Measurements from ENCODE around the gene CUL7.
A peak's percentile ranks its signal among the peaks of the same experiment; 100 is the strongest.

Gene CUL7

DNA sequence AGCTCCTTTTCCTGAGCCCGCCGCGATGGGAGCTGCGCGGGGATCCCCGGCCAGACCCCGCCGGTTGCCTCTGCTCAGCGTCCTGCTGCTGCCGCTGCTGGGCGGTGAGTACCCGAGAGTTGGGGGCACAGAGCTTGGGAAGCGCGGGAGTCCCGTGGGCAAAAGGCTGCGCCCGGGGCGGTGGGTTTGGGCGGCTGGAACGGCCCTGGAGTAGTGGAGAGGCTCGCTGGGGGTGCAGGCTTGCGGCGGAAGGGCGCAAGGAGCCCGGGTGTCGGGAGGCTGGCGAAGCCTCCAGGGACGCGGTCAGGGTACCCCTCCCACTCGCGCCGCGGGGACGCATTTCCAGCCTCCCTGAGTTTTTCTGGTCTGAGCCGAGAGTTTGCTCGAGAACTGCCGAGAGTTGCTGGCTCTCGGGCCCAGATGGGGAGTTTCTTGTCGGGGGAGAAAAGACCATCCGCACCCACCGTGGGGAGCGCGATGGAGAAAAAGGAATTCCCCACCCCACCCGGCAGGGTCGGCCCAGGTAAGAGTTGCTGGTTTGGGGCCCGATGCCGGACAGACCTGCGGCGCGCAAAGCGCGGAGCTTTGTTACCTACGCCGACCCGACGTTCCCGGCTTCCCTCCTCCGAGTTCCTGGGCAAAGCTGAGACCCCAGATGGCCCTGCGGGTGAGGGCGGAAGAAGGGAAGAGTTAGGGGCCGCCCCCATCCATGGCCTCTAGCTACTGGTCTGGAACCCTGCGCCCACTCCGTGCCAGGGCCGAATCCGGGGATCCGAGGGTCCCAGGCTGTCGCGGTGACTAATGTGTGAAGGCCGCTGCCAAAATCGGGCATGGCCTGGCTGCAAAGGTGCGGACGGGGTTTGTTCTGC, 23.0 kb upstream of the CUL7 start:
- peak; percentile 70 for DNase-seq

DNA sequence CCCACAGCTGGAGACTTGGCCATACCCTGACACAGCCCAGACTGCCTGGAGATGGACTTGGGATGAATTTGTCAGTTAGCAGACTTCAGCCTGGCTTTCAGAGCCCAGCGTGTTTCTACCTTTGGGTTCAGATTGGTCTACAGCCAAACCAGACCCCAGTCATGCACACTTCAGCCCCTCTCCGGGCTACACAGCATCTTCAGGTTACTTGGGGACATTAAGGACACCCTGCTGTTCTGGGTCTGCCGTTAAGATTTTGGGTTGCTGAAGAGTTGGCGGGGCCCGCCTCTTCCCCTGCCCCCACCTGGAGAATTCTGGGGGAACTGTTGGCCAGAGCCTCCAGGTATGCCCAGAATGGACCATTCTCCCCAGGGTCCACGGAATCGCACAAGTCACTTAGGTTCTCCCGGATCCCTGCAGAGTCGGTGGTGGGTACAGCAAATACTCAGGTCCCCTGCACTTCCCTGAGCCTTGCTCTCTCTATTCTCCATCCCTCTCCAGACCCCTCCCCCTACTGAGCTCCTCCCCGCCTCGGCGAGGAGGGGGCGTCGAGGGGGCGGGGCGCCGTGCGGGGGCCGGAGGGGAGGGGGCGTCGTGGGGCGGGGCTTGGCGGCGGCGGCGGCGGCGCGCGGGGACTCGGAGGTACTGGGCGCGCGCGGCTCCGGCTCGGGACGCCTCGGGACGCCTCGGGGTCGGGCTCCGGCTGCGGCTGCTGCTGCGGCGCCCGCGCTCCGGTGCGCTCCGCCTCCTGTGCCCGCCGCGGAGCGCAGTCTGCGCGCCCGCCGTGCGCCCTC, 22.2 kb upstream of the CUL7 start, which contains the start of gene PTK7:
PTK7 (plus strand) TSS at position 645 of the 794 bp plus-strand sequence. CDS start 175 bp downstream, outside the sequence.
- peak; percentile 86 for DNase-seq

DNA sequence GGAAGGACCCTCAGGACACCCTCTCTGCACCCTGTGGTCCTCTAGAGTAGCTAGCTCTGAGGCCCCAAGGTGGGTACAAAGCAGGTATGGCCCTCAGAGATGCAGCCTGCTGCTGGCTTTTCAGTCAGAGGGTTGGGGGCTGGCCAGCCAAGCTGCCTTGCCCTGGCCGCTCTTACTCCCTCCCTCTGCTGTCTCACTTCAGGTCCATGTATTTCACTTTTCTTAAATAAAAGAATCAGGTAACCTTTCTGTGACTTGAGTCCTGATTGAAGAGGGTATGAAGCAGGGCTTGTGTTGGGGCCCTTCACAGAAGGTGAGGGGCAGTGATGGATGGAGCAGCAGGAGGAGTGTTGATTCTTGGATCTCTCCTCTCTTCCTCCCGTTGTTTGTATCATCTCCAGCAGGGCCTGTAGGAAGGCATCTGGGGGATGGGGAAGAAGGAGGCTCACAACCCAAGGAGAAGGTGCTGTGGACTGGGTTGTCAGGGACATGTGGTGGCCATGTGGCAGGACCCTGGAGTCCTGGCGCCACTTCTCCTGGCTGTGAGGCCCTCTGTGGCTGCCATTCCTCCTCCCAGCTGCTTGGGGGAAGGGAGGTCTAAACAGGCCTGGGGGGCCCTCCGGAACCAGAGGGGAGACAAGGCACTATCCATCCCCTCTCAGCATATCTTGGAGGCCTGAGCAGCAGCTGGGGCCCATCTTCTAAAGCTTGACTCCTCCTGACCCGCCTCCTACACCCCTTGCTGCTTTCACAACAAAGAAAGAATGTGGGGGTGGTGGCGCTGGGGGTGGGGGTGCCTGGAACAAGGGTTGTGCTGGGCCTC, 21.4 kb upstream of the CUL7 start:
- no peak for DNase-seq

DNA sequence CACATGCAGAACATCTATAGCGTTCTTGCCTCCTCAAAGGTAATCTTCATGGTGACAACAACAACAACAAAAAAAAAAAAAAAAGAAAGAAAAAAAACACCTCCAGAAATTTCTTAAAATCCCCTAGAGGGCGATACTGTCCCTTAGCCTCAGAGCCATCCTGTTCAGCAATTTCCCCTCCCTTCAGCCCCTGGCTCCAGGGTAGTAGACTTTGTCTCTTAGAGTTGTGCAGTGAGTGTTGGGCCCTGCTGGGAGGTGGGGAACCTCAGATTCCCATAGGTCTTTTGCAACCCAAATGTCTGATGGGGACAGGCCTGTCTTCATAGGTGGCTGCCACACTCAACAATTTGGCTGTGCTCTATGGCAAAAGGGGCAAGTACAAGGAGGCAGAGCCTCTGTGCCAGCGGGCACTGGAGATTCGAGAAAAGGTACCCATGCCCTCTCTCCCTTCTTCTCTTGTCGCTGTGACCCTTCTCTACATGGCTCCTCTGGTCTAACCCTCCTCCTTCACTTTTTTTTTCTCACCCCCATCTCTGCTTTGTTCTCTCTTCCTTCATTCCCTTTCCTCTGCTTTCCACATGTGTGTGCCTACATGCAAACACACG, 16.5 kb upstream of the CUL7 start:
- DNase-seq, result peak; percentile 55

DNA sequence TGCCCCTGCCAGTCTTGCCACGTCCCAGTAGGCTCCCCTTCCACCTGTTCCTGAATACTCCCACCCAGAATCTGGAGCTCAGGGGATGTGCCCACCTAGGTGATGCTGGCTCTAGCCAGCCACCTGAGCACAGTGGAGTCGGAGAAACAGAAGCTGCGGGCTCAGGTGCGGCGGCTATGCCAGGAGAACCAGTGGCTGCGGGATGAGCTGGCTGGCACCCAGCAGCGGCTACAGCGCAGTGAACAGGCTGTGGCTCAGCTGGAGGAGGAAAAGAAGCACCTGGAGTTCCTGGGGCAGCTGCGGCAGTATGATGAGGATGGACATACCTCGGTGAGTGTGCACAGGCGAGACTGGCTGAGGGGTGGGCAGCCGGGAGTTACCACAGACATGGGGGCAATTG, 9.2 kb upstream of the CUL7 start:
- DNase-seq, result no peak

DNA sequence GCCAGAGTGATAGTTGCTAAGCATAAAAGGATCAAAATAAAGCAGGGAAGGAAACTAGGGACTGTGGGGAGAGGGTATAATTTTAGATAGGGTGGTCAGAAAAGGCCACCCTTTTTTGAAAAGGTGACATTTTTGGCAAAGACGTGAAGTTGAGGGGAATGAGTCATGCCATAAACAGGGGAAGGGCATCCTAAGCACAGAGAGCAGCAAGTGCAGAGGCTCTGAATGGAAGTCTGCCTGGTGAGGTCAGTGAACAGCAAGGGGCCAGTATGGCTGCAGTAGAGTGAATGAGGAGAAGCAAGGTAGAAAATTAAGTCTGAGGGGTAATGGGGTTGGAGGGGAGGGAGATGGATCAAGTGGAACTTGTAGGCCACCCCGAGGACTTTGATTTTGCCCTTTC, 8.2 kb upstream of the CUL7 start:
- no peak for DNase-seq

DNA sequence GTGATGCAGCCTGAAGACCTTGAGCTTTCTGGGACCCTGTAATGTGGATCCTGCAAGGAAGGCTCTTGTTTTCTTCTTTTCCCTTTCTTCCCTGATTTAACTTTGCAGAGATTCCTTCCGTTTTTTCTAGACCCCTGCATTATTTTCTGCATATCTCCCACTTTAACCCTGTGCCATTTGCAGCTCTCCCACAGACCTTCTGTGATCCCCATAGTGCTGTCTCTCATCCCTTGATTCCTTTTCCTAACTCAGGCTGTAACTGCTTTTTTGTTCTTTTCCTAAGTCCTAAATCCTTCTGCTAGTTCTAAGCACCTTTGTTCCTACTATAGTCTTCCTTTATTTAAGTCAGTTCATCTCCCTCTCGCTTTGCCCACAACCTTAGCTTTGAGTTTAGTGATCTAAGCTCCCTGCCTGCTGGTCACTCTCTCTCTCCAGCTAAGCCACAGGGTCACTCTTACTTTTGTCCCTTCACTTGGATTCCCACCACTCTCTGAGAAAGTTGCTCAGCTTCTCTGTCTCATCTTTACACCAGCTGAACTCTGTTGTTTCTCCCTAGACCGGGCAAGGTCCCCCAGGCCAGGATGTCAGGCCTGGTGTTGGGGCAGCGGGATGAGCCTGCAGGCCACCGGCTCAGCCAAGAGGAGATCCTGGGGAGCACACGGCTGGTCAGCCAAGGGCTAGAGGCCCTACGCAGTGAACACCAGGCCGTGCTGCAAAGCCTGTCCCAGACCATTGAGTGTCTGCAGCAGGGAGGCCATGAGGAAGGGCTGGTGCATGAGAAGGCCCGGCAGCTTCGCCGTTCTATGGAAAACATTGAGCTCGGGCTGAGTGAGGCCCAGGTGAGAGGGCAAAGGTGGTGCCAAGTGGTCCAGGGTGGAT, 7.3 kb upstream of the CUL7 start:
- no peak for DNase-seq

DNA sequence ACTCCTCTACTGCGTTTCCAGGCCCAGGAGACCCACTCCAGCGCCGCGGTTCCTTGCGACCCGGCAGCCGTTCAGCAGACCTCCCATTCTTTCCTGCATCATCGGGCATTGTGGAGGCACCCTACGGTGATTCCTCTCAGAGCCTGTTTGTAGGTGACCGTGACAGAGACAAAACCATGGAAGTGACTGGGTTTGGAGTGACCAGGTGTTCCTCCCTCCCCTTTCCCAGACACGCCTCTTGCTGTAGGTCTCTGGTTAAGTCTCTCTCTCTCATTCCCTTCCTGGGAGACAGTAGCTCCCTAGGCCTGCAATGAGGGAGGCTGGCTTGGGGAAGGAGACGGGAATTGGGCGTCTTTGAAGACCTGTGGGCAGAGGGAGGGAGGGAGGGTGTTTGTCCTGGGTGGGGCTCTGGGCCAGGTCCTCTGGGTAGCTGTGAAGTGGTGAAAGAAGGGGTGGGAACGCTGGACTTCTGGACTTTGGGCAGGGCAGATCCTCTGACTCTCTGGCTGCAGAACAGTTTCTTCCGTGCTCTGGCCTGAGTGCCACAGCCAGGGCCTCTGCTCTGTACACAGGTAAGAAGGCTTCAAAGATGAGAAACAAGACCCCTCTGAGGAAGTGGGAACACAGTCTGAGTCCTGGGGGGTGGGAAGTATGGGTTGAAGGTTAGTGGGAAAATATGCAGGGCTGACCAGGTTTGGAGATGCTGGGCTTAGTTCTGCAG, 6.5 kb upstream of the CUL7 start:
- DNase-seq, result no peak

DNA sequence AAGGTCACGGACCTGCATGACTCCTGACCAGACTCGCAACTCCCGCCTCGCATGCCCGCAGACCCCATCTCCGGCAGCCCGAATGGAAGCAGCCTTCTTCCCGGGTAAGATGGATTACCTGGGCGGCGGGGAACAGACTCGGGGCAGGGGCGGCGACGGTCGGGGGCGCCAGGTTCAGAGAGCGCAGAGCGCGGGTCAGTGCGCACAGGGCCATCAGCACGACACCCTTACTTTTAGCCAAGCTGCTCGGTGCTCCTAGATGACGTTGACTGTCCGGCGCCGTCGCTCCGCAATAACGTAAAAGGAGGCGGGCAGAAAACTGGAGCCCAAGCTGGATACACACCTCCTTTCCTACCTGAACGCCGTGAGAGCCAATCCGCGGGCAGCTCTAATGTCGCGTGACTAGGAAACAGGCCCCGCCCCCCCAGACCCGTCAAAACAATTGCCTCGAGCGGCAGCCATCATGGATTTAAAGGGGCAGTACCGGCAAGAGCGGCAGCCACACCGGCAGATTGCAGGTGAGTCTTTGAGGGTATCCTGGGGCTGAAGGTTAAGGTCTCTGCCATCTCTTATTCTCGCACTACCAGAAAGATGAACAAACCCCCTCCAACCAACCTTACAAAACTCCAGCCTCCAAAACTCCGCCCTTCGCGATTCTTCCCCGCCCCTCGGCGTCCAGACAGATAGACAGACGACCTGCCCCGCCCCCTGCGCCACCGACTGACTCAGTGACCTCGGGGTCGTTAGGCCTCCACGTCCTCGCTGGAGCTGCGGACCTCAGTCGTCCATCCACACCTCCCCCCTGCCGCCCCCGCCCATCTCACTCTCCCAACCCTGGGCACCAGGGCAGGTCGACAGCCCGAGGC, 5.8 kb upstream of the CUL7 start, which contains the start of the genes KLC4 and MRPL2:
KLC4 (plus strand) TSS at position 464 of the 866 bp plus-strand sequence. CDS start 1,705 bp downstream, outside the sequence.
MRPL2 (minus strand) TSS at position 267 of the 866 bp plus-strand sequence; CDS start at position 214, 53 bp downstream.
- peak; percentile 100 for DNase-seq

DNA sequence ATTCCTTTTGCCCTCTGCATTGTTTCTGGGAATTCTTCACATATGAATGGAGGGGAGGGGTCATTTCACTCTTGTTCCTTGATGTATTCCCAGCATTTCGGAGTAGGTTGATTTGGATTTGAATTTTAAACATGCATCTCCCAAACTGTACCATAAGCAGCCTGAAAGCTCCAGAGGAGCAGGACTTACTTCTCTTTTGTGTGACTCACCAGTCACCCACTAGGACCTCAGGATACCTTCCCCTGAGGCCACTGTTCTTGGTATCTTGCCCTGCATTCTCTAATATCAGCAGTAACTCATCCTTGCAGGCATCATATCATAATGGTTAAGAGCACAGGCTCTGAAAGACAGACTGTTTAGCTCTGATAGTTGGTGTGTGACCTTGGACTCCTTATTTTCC, 4.9 kb upstream of the CUL7 start:
- DNase-seq, result no peak

DNA sequence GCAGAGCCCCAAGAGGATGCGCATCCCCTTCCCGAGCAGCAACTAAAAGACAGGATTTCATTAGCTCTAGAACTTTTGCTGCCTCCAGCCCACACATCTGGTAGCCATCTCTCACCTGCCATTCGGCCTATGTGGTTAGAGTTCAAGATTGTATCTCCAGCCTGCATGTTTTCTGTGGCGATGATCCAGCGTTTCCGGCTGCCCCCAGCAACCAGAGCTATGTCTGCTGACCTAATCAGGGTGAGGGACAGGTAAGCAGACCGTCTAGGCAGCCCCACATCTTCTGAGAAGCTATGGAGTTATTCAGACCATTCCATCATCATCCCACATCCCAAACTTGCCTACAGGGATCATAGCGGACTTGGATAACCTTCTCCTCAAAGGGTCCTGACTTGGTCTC, 2.3 kb upstream of the CUL7 start:
- DNase-seq, result no peak

DNA sequence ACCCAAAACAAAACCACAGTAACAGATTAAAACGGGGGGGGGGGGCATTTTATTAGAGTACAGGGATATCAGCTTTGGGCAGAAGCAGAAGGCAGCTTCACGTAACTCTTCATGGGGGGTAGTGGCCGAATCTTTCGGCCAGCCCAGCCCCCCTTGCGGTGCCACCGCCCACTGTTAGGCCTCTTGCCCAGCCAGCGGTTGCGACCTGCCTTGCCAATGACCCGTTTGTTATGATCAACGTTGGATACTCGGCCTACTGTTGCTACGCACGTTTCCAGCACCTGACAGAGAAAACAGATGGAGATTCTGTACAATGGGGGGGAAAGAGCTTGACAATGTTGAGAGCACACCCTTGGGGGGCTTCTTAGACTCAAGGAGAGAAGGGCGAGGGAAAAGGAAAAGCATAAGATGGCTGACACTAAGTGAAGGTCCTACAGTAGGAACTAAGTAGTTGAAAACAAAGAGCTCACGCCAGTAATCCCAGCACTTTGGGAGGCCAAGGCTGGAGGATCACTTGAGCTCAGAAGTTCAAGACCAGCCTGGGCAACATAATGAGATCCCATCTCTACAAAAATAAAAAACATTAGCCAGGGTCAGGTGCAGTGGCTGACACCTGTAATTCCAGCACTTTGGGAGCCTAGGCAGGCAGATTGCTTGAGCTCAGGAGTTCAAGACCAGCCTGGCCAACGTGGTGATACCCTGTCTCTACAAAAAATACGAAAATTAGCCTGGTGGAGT, 724 bp upstream of the CUL7 start:
- DNase-seq, result no peak

DNA sequence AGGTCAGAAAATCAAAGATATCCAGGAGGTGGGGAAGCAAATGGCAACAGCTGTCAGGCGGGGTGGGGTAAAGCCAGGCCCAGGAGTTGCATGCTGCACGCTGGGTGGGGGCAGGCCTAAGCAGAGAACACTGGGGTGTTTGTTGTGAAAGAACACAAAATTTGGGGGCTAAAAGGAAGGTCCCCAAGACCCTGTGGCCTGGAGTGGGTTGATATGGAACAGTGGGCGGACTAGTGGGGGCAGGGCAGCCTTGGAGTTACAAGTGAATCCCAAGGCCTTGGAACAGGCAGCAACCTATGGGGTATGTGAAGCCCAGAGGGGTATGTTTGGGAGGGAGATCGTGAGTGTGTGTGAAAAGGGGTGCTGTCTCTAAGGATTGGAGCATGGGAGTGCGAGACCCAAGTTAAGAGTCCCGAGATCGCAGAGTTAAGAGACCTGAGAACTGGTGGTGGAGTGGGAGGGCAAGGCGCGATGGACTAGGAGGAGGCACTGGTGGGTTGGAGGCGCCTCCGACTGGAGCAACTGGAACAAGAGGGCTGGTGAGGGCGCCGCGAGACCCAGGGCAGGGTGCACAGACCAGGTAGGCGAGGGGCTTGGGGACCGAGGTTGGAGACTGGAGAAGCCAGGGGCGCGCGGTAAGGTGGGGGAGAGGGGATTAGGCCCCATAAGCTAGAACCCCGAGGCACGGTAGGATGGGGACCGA, 658 bp downstream of the CUL7 start:
- no peak for DNase-seq

DNA sequence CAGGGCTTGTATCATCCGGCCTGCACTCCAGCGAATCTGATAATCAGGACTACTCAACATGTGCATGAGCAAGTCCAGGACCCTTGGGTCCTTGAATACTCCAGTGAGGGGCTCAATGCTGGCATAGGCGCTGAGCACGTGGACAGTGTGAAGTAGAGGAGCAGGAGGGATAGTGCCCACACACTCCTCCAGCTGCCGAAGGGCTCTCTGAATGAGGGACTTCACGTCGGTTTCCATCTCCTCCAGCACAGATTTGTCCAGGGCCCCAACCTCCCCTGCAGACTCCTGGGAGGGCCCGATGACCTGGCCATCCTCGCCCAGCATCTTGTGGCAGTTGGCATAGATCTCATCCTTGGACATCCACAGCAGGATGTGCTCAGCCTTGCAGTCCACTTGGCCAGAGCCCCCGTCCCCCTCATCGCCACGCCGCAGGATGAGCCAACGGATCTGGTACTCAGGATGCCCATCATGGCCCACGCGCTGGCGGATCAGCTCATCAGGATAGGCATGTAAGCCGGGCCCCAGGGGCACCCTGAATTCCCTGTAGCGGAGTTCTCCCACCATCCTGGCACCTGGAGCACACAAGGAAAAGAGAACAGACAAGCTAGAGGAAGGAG, 1.3 kb downstream of the CUL7 start:
- DNase-seq, result no peak

DNA sequence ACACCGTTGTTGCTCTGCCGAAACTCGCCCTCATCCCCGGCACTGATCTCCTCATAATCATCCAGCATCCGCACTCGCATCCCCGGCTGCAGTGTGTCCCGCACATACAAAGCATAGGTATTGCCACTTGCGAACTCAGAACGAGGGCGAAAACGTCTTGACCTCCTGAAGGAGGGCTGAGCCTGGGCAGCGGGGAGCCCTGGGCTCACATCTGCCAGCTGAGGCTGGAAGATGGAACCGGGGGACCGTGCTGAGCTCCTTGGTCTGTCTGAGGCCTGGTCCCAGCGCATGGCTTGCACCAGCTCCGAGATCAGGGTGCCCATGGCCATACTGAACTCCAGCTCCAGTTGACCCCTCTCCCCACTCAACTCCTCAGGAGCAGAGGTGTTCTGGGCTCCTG, 2.7 kb downstream of the CUL7 start:
- no peak for DNase-seq

DNA sequence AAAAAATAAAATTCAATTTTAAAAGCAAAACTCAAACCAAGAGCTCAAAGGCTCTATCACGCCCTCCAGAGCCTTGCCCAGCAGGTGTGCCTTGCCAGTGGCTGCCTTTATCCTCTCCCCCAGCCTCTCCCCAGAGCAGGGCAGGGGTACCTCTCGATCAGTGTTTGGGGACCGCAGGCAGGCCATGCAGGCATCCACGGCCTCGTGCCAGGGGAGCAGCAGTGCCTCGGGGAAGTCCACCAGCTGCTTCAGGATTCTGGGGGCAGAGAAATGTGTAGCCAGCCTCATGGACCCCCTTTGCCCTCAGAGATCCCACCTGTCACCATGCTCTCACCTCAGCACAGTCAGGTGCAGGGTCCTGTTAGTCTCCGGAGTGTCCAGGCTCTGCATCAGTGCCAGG, 5.7 kb downstream of the CUL7 start:
- DNase-seq, result no peak

DNA sequence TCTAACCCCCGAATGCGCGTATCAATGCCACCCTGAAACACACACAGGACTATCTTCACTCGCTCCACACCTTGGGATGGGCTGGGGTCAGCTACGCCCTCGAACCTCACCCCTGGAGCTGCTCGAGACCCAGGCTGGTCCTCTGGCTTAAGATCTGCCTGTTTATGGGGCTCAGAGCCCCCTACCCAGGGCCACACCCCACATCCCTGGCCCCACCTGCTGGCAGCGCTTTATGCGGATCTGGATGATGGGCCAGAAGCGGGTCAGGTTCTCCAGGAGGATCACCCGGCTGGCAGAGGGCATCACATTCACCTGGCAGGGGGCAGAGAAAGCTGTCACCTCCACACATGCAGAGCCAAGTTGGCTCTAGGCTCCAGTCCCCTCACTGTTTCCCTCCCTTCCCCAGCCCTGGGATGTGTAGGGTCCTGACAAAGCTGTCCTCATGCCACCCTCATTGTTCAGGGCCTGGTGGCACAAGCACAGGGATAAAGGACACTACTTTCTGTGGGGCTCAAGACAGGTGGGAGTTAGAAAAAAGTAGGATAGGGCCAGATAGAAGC, 8.2 kb downstream of the CUL7 start:
- no peak for DNase-seq

All from NCI-H1092 treated with DMSO at 0.1 percent for 48 hours (cell line).